ENCODE measurements around the gene WDR33.

- TF ChIP-seq POLR2A (IDR thresholded peaks at IDR 0.05) (no peak), CTCF (IDR thresholded peaks at IDR 0.05) (peak in 1 of 6 experiments; percentile 8)
Measured at GRCh38 chr2:127675331-127676261, 135.4 kb downstream of the WDR33 start, which contains the start of gene LIMS2.
